ENCODE data around the gene SGO2. TPM values are rescaled to one million over a fixed set of nuclear protein-coding genes. Genes with fewer than 3 reads are reported as not detected.

SGO2 gene
- total and polyA plus RNA-seq, 2 of the 13 experiments (the other 11 are each of a cell fraction or from before 2014, with no cell fraction given), result 5.1 to 16.2 TPM

DNA sequence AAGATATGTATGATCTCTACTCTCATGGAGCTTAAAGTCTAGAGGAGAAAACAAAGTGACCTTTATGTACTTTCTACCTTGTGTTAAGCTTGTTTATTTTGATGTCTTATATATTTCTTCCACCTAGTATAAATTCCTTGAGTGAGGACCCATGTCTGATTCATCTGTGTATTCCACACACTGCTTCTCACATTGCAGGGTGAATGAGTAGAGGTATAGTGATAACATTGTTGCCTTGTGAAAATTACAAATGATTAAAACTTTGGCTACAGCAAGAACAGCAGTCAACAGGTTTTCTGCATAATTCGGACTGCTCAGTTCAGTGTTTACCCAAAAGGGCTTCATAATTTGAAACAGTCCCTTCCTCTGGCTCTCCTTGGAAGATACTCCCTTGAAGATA lies 96.1 kb downstream of the SGO2 start:
- DNase-seq (ENCODE audit: low spot score), result no peak
- POLR2A ChIA-PET, result no interaction called here
- Histone ChIP-seq H3K79me2 (ENCODE audit: insufficient read depth, low read length) (no peaks in the 10 kb centered on the region), H3K27ac (ENCODE audit: extremely low read length, insufficient read depth, low read length) (no peak overlapping the region), H3K9ac (ENCODE audit: insufficient read depth, low read depth, low read length) (no peak overlapping the region), H2AFZ (ENCODE audit: low read length) (no peak overlapping the region), H4K20me1 (ENCODE audit: insufficient read depth, low read length) (no peaks in the 10 kb centered on the region), H3K4me2 (ENCODE audit: low read depth, low read length) (no peak overlapping the region), H3K27me3 (ENCODE audit: control insufficient read depth in 1 of 2, insufficient read depth in 2 of 2, low read length in 2 of 2) (no peaks in the 10 kb centered on the region), H3K36me3 (replicated peaks in 1 of 2; ENCODE audit: control insufficient read depth in 1 of 2, insufficient read depth in 2 of 2, low read length in 2 of 2) (no peaks in the 10 kb centered on the region), H3K9me3 (ENCODE audit: low read length) (no peaks in the 10 kb centered on the region), H3K4me1 (ENCODE audit: insufficient read depth, low read length) (peaks cover 22% of the 10 kb centered on the region), H3K4me3 (replicated peaks in 1 of 3; ENCODE audit: insufficient read depth in 1 of 3, low read depth in 2 of 3, low read length in 3 of 3) (no peak overlapping the region)
- TF ChIP-seq ZBTB39 (CRISPR knock-in tag; IDR thresholded peaks at IDR 0.05) (no peak), NFYC (CRISPR knock-in tag; IDR thresholded peaks at IDR 0.05) (no peak), NCOA1 (CRISPR knock-in tag; IDR thresholded peaks at IDR 0.05) (no peak)
- no peak for FAIRE-seq
- BruUV-seq (replicated peaks), result no TSS peak
- CTCF ChIA-PET (ENCODE audit: low intra/inter-chr PET ratio, low total read pairs), result no interaction called here
- intact Hi-C loops (cut with micrococcal nuclease; ENCODE audit: unreplicated experiment), result no loop called here
- 93% methylated on average over 1 of the region's 1 CpG for WGBS (ENCODE audit: low lambda C conversion rate)
- in situ Hi-C loops (cut with HindIII; ENCODE audit: extremely low pct_ligation_motif_present, low pct_unique_long_range_greater_than_20kb), result no loop called here
- no peak for ATAC-seq

DNA sequence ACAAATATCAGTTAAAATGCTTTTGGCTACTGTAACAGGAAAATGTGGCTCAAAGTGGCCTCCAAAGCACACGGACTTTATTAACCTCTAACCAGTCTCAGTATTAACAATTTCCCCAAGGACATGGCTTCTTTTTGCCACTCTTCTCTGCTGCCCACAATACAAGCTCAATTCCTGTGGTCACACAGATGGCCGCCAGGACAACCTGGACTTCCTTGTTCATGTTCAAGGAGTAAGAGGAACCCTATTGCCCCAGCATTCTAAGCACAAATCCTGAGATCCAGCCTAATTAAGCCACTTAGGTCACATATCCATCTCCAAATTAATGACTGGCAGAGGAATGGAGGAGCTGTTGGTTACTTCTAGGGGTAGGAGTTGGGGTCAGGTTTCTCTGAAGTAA lies 98.0 kb downstream of the SGO2 start:
- Histone ChIP-seq H3K36me3 (replicated peaks in 1 of 2; ENCODE audit: control insufficient read depth in 1 of 2, insufficient read depth in 2 of 2, low read length in 2 of 2) (no peaks in the 10 kb centered on the region), H3K4me1 (ENCODE audit: insufficient read depth, low read length) (peaks cover 16% of the 10 kb centered on the region), H2AFZ (ENCODE audit: low read length) (no peak overlapping the region), H4K20me1 (ENCODE audit: insufficient read depth, low read length) (no peaks in the 10 kb centered on the region), H3K4me3 (replicated peaks in 1 of 3; ENCODE audit: insufficient read depth in 1 of 3, low read depth in 2 of 3, low read length in 3 of 3) (no peak overlapping the region), H3K9me3 (ENCODE audit: low read length) (no peaks in the 10 kb centered on the region), H3K27me3 (ENCODE audit: control insufficient read depth in 1 of 2, insufficient read depth in 2 of 2, low read length in 2 of 2) (no peaks in the 10 kb centered on the region), H3K4me2 (ENCODE audit: low read depth, low read length) (no peak overlapping the region), H3K27ac (ENCODE audit: extremely low read length, insufficient read depth, low read length) (no peak overlapping the region), H3K9ac (ENCODE audit: insufficient read depth, low read depth, low read length) (no peak overlapping the region), H3K79me2 (ENCODE audit: insufficient read depth, low read length) (no peaks in the 10 kb centered on the region)
- in situ Hi-C loops (cut with HindIII; ENCODE audit: extremely low pct_ligation_motif_present, low pct_unique_long_range_greater_than_20kb), result no loop called here
- TF ChIP-seq DPF2 (CRISPR knock-in tag; IDR thresholded peaks at IDR 0.05; ENCODE audit: borderline replicate concordance, low read depth) (no peak), MEIS1 (CRISPR knock-in tag; IDR thresholded peaks at IDR 0.05; ENCODE audit: borderline replicate concordance) (no peak), TBX2 (CRISPR knock-in tag; IDR thresholded peaks at IDR 0.05; ENCODE audit: borderline replicate concordance) (no peak), KLF6 (CRISPR knock-in tag; IDR thresholded peaks at IDR 0.05) (no peak)
- BruUV-seq (replicated peaks), result no TSS peak
- 95% methylated on average over 2 of the region's 2 CpGs for WGBS (ENCODE audit: low lambda C conversion rate)
- intact Hi-C loops (cut with micrococcal nuclease; ENCODE audit: unreplicated experiment), result no loop called here
- FAIRE-seq, result no peak
- ChIA-PET POLR2A (no interaction called here), CTCF (ENCODE audit: low intra/inter-chr PET ratio, low total read pairs) (no interaction called here)
- DNase-seq (ENCODE audit: low spot score), result no peak
- ATAC-seq, result no peak

Measured in HepG2 (cell line).